HG02798 (cell line): Measurements from ENCODE around the gene GH2.

Experiments used
- ATAC-seq: cut with Tn5 transposase; IDR thresholded peaks from one replicate; pipeline ENCODE4 v1.9.1; 2021; ENCODE audit warnings: mild to moderate bottlenecking; ENCODE audit not compliant: unreplicated experiment, poor library complexity

GH2 gene

GRCh38 chr17:63842540-63843386, 39.0 kb downstream of the GH2 start, which contains the start of gene SMARCD2:
Gene SMARCD2 (minus strand): TSS chr17:63842685. CDS start chr17:63842674, 11 bp downstream.
- peak; percentile 81 for ATAC-seq

- peak; percentile 37 for ATAC-seq
Observed at GRCh38 chr17:63842173-63842539, 39.6 kb downstream of the GH2 start.

GRCh38 chr17:63841350-63842172, 40.2 kb downstream of the GH2 start:
- no peak for ATAC-seq

GRCh38 chr17:63840591-63841349, 41.0 kb downstream of the GH2 start:
- no peak for ATAC-seq

GRCh38 chr17:63838631-63839171, 43.0 kb downstream of the GH2 start:
- ATAC-seq: no peak

- ATAC-seq: no peak
Observed at GRCh38 chr17:63837962-63838600, 43.7 kb downstream of the GH2 start.

GRCh38 chr17:63837480-63837879, 44.3 kb downstream of the GH2 start:
- ATAC-seq: no peak

- no peak for ATAC-seq
Observed at GRCh38 chr17:63836811-63837210, 44.9 kb downstream of the GH2 start.

GRCh38 chr17:63835167-63835720, 46.5 kb downstream of the GH2 start:
- no peak for ATAC-seq

- peak; percentile 75 for ATAC-seq
Observed at GRCh38 chr17:63834431-63835166, 47.1 kb downstream of the GH2 start.

- no peak for ATAC-seq
Observed at GRCh38 chr17:63833741-63834373, 47.9 kb downstream of the GH2 start.

GRCh38 chr17:63833026-63833740, 48.6 kb downstream of the GH2 start:
- ATAC-seq: no peak

GRCh38 chr17:63832455-63832854, 49.3 kb downstream of the GH2 start:
- ATAC-seq: no peak

GRCh38 chr17:63832014-63832413, 49.7 kb downstream of the GH2 start:
- no peak for ATAC-seq

GRCh38 chr17:63831505-63831904, 50.2 kb downstream of the GH2 start:
- ATAC-seq: no peak

- ATAC-seq: no peak
Observed at GRCh38 chr17:63830904-63831491, 50.7 kb downstream of the GH2 start.

GRCh38 chr17:63830278-63830677, 51.5 kb downstream of the GH2 start:
- no peak for ATAC-seq
